HEK293 (cell line): ENCODE data around the gene CFAP99.

Source experiments
- CTCF ChIA-PET: fragments of 350-600 bp; formaldehyde crosslinking; extraction: SDS; loops from one replicate; lab custom pipeline; 2021; ENCODE audit warnings: antibody characterized with exemption; lab: Yijun Ruan, JAX
- POLR2A ChIA-PET: fragments of 300-600 bp; formaldehyde crosslinking; extraction: SDS; loops from one replicate; lab custom pipeline; 2020; ENCODE audit warnings: antibody characterized with exemption, inconsistent platforms; lab: Yijun Ruan, JAX
- H3K27ac ChIP-seq: fragments of 200-500 bp; sonication (Bioruptor generic); 2 replicates; pipeline ENCODE4 v1.5.1; 2014; ENCODE audit warnings: low read depth, low read length, control low read depth, inconsistent platforms; ENCODE audit errors: extremely low read depth
- H3K36me3 ChIP-seq, 2 experiments: fragments of 200-500 bp in 1 of 2; sonication (Bioruptor generic) in 1 of 2; 1 replicate in 1 of 2; 2 replicates in 1 of 2; pipeline ENCODE4 v1.5.1; 2014 to 2017; ENCODE audit warnings: inconsistent platforms in 2 of 2, low read length in 2 of 2; ENCODE audit not compliant: control insufficient read depth in 2 of 2, insufficient read depth in 1 of 2
- H3K4me1 ChIP-seq: fragments of 200-500 bp; sonication (Bioruptor generic); 2 replicates; pipeline ENCODE4 v1.5.1; 2014; ENCODE audit warnings: mild to moderate bottlenecking, low read length, inconsistent platforms; ENCODE audit not compliant: control insufficient read depth, insufficient read depth
- H3K4me3 ChIP-seq: 2 replicates; pipeline ENCODE4 v1.5.1; 2011; ENCODE audit warnings: low read depth, mild to moderate bottlenecking, control low read depth, low read length, moderate library complexity
- H3K9me3 ChIP-seq: fragments of 200-500 bp; sonication (Bioruptor generic); 2 replicates; pipeline ENCODE4 v1.5.1; 2014; ENCODE audit warnings: low read depth, low read length, inconsistent platforms; ENCODE audit not compliant: control insufficient read depth, insufficient read depth
- EGR2 ChIP-seq: fragments of 450-650 bp; formaldehyde crosslinking; IDR thresholded peaks from 2 replicates; pipeline ENCODE4 v1.5.1; 2016; ENCODE audit warnings: low read depth, missing biosample characterization, missing genetic modification characterization
- GFI1B ChIP-seq: fragments of 450-650 bp; formaldehyde crosslinking; IDR thresholded peaks from 2 replicates; pipeline ENCODE4 v1.5.1; 2016; ENCODE audit warnings: missing biosample characterization, missing genetic modification characterization
- GLIS1 ChIP-seq: fragments of 450-650 bp; formaldehyde crosslinking; IDR thresholded peaks from 2 replicates; pipeline ENCODE4 v1.5.1; 2016; ENCODE audit warnings: missing biosample characterization, missing genetic modification characterization
- KLF1 ChIP-seq: fragments of 450-650 bp; formaldehyde crosslinking; IDR thresholded peaks from 2 replicates; pipeline ENCODE4 v1.5.1; 2016; ENCODE audit warnings: missing biosample characterization, missing genetic modification characterization
- PRDM1 ChIP-seq: fragments of 450-650 bp; formaldehyde crosslinking; IDR thresholded peaks from 2 replicates; pipeline ENCODE4; 2016; ENCODE audit warnings: missing biosample characterization, missing genetic modification characterization
- SP3 ChIP-seq: fragments of 450-650 bp; formaldehyde crosslinking; IDR thresholded peaks from 2 replicates; pipeline ENCODE4 v1.5.1; 2016; ENCODE audit warnings: missing biosample characterization, missing genetic modification characterization
- WT1 ChIP-seq: fragments of 450-650 bp; formaldehyde crosslinking; IDR thresholded peaks from 2 replicates; pipeline ENCODE4 v1.5.1; 2016; ENCODE audit warnings: missing biosample characterization, missing genetic modification characterization
- ZBTB20 ChIP-seq: fragments of 450-650 bp; formaldehyde crosslinking; IDR thresholded peaks from 2 replicates; pipeline ENCODE4 v1.5.1; 2016; ENCODE audit warnings: missing biosample characterization, missing genetic modification characterization
- ZEB2 ChIP-seq: fragments of 450-650 bp; formaldehyde crosslinking; IDR thresholded peaks from 2 replicates; pipeline ENCODE4 v1.5.1; 2016; ENCODE audit warnings: missing biosample characterization, missing genetic modification characterization
- ZFHX2 ChIP-seq: fragments of 450-650 bp; formaldehyde crosslinking; conservative IDR thresholded peaks from 2 replicates; pipeline ENCODE4 v1.5.1; 2016; ENCODE audit warnings: missing biosample characterization, missing genetic modification characterization
- ZIC2 ChIP-seq: fragments of 450-650 bp; formaldehyde crosslinking; IDR thresholded peaks from 2 replicates; pipeline ENCODE4 v1.5.1; 2016; ENCODE audit warnings: missing biosample characterization, missing genetic modification characterization
- ZNF155 ChIP-seq: fragments of 450-650 bp; formaldehyde crosslinking; IDR thresholded peaks from 2 replicates; pipeline ENCODE4 v1.5.1; 2016; ENCODE audit warnings: missing biosample characterization, missing genetic modification characterization
- ZNF157 ChIP-seq: fragments of 450-650 bp; formaldehyde crosslinking; IDR thresholded peaks from 2 replicates; pipeline ENCODE4 v1.5.1; 2016; ENCODE audit warnings: missing biosample characterization, missing genetic modification characterization
- ZNF16 ChIP-seq: fragments of 450-650 bp; formaldehyde crosslinking; IDR thresholded peaks from 2 replicates; pipeline ENCODE4 v1.5.1; 2016; ENCODE audit warnings: low read depth, missing biosample characterization, missing genetic modification characterization
- ZNF169 ChIP-seq: fragments of 450-650 bp; formaldehyde crosslinking; IDR thresholded peaks from 2 replicates; pipeline ENCODE4 v1.5.1; 2016; ENCODE audit warnings: missing biosample characterization, missing genetic modification characterization
- ZNF184 ChIP-seq: fragments of 450-650 bp; IDR thresholded peaks from 2 replicates; pipeline ENCODE4 v1.5.1; 2018; ENCODE audit warnings: missing biosample characterization, mild to moderate bottlenecking, missing genetic modification characterization
- ZNF202 ChIP-seq: fragments of 450-650 bp; formaldehyde crosslinking; IDR thresholded peaks from 2 replicates; pipeline ENCODE4 v1.5.1; 2016; ENCODE audit warnings: missing biosample characterization, missing genetic modification characterization, borderline replicate concordance
- ZNF335 ChIP-seq: fragments of 450-650 bp; formaldehyde crosslinking; conservative IDR thresholded peaks from 2 replicates; pipeline ENCODE4 v1.5.1; 2016; ENCODE audit warnings: missing biosample characterization, missing genetic modification characterization
- ZNF354C ChIP-seq: fragments of 450-650 bp; formaldehyde crosslinking; IDR thresholded peaks from 2 replicates; pipeline ENCODE4 v1.5.1; 2016; ENCODE audit warnings: missing biosample characterization, missing genetic modification characterization, low read depth, borderline replicate concordance
- ZNF366 ChIP-seq: fragments of 450-650 bp; formaldehyde crosslinking; conservative IDR thresholded peaks from 2 replicates; pipeline ENCODE4 v1.5.1; 2016; ENCODE audit warnings: missing biosample characterization, missing genetic modification characterization
- ZNF48 ChIP-seq: fragments of 450-650 bp; formaldehyde crosslinking; IDR thresholded peaks from 2 replicates; pipeline ENCODE4 v1.5.1; 2016; ENCODE audit warnings: missing biosample characterization, missing genetic modification characterization
- ZNF596 ChIP-seq: fragments of 450-650 bp; IDR thresholded peaks from 2 replicates; pipeline ENCODE4 v1.5.0; 2018; ENCODE audit warnings: missing biosample characterization, mild to moderate bottlenecking, missing genetic modification characterization, moderate library complexity
- ZNF658 ChIP-seq: fragments of 450-650 bp; formaldehyde crosslinking; IDR thresholded peaks from 2 replicates; pipeline ENCODE4; 2016; ENCODE audit warnings: missing biosample characterization, missing genetic modification characterization
- ZNF747 ChIP-seq: fragments of 450-650 bp; formaldehyde crosslinking; IDR thresholded peaks from 2 replicates; pipeline ENCODE4 v1.5.1; 2016; ENCODE audit warnings: missing biosample characterization, missing genetic modification characterization
- ZNF768 ChIP-seq: fragments of 450-650 bp; formaldehyde crosslinking; IDR thresholded peaks from 2 replicates; pipeline ENCODE4 v1.5.1; 2018; ENCODE audit warnings: missing biosample characterization, mild to moderate bottlenecking, missing genetic modification characterization
- TF ChIP-seq, protein P1 (sequence below): fragments of 450-650 bp; formaldehyde crosslinking; IDR thresholded peaks from 2 replicates; pipeline ENCODE4 v1.5.1; 2016; ENCODE audit warnings: missing biosample characterization, missing genetic modification characterization
- TF ChIP-seq, protein P2 (sequence below): fragments of 450-650 bp; formaldehyde crosslinking; IDR thresholded peaks from 2 replicates; pipeline ENCODE4 v1.5.1; 2016; ENCODE audit warnings: missing biosample characterization, missing genetic modification characterization
- TF ChIP-seq, protein P3 (sequence below): fragments of 450-650 bp; formaldehyde crosslinking; IDR thresholded peaks from 2 replicates; pipeline ENCODE4 v1.5.1; 2016; ENCODE audit warnings: missing biosample characterization, missing genetic modification characterization
- TF ChIP-seq, protein P4 (sequence below): fragments of 450-650 bp; formaldehyde crosslinking; IDR thresholded peaks from 2 replicates; pipeline ENCODE4 v1.5.1; 2016; ENCODE audit warnings: missing biosample characterization, missing genetic modification characterization

CFAP99 gene

DNA sequence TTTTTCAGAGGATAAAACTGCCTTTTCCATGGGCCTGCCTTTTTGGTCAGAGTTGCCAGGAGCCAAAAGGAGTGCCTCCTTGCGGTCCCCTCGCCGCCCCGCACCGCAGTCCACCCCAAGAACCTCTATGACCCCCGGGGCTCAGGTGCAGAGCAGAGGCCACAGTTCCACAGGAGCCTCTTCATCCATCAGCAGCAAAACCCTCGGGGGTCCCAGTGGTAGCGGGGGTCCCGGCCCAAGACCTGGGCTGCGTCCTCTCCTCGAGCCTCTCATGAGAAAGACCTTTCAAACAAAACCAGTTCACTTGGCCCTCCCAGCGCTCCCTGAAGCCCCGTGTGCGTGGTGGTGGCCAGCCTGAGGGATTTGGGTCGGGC lies 17.2 kb upstream of the CFAP99 start:
- Histone ChIP-seq H3K9me3 (no peaks in the 10 kb centered on the region), H3K36me3 (no peaks in the 10 kb centered on the region), H3K27ac (no peak overlapping the region), H3K4me1 (no peaks in the 10 kb centered on the region), H3K4me3 (no peak overlapping the region)
- ChIA-PET CTCF (interaction anchor here (1.3 kb wide), 1 partner anchor 11 kb away, joined by 4 read pairs; no protein-coding TSS in a partner anchor), POLR2A (no interaction called here)
- TF ChIP-seq ZNF202 (no peak), GFI1B (no peak), ZNF157 (no peak), ZNF169 (tag by site-specific recombination) (no peak), ZNF184 (tag by site-specific recombination) (no peak), ZNF16 (tag by site-specific recombination) (no peak), ZNF155 (tag by site-specific recombination) (no peak), ZNF768 (no peak)
- TF ChIP-seq, protein P1, sequence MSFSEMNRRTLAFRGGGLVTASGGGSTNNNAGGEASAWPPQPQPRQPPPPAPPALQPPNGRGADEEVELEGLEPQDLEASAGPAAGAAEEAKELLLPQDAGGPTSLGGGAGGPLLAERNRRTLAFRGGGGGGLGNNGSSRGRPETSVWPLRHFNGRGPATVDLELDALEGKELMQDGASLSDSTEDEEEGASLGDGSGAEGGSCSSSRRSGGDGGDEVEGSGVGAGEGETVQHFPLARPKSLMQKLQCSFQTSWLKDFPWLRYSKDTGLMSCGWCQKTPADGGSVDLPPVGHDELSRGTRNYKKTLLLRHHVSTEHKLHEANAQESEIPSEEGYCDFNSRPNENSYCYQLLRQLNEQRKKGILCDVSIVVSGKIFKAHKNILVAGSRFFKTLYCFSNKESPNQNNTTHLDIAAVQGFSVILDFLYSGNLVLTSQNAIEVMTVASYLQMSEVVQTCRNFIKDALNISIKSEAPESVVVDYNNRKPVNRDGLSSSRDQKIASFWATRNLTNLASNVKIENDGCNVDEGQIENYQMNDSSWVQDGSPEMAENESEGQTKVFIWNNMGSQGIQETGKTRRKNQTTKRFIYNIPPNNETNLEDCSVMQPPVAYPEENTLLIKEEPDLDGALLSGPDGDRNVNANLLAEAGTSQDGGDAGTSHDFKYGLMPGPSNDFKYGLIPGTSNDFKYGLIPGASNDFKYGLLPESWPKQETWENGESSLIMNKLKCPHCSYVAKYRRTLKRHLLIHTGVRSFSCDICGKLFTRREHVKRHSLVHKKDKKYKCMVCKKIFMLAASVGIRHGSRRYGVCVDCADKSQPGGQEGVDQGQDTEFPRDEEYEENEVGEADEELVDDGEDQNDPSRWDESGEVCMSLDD (tag by site-specific recombination) = no peak

DNA sequence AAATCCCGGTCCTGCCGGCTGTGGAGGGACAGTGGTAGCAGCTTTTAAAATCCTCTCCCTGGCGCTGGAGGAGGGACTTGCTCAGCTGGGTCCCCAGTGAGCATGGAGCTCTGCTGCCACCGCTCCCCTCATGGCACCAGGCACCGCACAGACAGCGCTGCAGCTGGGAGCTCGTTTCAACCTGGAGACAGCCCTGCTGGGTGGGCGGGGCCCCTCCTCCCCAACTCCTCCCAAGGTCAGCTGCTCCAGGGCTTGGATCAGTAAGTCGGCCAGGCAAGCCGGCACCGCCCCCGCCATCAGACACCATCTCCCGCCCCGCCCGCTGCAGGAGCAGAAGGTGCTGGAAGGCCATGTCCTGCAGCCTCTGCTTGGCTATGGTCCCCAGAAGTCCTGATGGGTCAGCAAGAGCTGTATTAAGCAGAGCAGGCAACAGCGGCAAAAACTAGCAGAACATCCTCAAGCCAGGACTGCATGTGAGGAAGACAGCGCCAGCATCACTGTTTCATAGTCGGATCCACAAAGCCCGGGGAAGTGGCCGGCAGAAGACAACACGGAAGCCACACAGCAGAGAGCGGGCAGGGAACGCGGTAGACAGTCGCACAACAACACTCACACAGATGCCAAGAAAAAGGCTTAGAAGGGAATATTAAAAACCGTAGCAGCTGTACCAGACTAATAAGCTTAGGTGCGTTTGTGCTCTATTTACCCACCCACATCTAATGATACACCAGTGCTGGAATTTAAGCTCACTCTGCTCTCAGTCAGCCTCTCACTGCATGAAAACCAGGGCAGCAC lies 16.5 kb upstream of the CFAP99 start:
- H3K36me3 ChIP-seq = no peaks in the 10 kb centered on the region
- H3K4me1 ChIP-seq = no peaks in the 10 kb centered on the region
- CTCF ChIA-PET = interaction anchor here (1.3 to 2.3 kb wide), 2 partner anchors 11 to 40 kb away, joined by 4 to 11 read pairs; no protein-coding TSS in a partner anchor
- POLR2A ChIA-PET = no interaction called here
- no peak overlapping the region for H3K27ac ChIP-seq
- H3K9me3 ChIP-seq = no peaks in the 10 kb centered on the region
- H3K4me3 ChIP-seq = no peak overlapping the region
- TF ChIP-seq ZNF354C (no peak), KLF1 (tag by site-specific recombination) (peak; percentile 84), ZNF366 (tag by site-specific recombination) (no peak), ZEB2 (tag by site-specific recombination) (no peak), ZNF747 (no peak), EGR2 (tag by site-specific recombination) (peak; percentile 56; the same call in 1 of the 2 replicates), ZNF596 (tag by site-specific recombination) (no peak), ZIC2 (tag by site-specific recombination) (peak; percentile 74), GLIS1 (peak; percentile 22; the same call in 1 of the 2 replicates), ZNF335 (tag by site-specific recombination) (0 out of 2 replicates have a peak, but pooled peaks have one; percentile 16), ZNF48 (no peak), ZFHX2 (tag by site-specific recombination) (peak; percentile 65), ZNF658 (tag by site-specific recombination) (no peak), WT1 (tag by site-specific recombination) (0 out of 2 replicates have a peak, but pooled peaks have one; percentile 34), SP3 (tag by site-specific recombination) (peak; percentile 28; the same call in 1 of the 2 replicates), ZBTB20 (tag by site-specific recombination) (no peak), PRDM1 (tag by site-specific recombination) (no peak), ZNF169 (tag by site-specific recombination) (no peak), GFI1B (no peak)
- TF ChIP-seq, protein P2, sequence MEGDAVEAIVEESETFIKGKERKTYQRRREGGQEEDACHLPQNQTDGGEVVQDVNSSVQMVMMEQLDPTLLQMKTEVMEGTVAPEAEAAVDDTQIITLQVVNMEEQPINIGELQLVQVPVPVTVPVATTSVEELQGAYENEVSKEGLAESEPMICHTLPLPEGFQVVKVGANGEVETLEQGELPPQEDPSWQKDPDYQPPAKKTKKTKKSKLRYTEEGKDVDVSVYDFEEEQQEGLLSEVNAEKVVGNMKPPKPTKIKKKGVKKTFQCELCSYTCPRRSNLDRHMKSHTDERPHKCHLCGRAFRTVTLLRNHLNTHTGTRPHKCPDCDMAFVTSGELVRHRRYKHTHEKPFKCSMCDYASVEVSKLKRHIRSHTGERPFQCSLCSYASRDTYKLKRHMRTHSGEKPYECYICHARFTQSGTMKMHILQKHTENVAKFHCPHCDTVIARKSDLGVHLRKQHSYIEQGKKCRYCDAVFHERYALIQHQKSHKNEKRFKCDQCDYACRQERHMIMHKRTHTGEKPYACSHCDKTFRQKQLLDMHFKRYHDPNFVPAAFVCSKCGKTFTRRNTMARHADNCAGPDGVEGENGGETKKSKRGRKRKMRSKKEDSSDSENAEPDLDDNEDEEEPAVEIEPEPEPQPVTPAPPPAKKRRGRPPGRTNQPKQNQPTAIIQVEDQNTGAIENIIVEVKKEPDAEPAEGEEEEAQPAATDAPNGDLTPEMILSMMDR (tag by site-specific recombination) = no peak
- TF ChIP-seq, protein P3, sequence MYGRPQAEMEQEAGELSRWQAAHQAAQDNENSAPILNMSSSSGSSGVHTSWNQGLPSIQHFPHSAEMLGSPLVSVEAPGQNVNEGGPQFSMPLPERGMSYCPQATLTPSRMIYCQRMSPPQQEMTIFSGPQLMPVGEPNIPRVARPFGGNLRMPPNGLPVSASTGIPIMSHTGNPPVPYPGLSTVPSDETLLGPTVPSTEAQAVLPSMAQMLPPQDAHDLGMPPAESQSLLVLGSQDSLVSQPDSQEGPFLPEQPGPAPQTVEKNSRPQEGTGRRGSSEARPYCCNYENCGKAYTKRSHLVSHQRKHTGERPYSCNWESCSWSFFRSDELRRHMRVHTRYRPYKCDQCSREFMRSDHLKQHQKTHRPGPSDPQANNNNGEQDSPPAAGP (tag by site-specific recombination) = 0 out of 2 replicates have a peak, but pooled peaks have one; percentile 15
- TF ChIP-seq, protein P4, sequence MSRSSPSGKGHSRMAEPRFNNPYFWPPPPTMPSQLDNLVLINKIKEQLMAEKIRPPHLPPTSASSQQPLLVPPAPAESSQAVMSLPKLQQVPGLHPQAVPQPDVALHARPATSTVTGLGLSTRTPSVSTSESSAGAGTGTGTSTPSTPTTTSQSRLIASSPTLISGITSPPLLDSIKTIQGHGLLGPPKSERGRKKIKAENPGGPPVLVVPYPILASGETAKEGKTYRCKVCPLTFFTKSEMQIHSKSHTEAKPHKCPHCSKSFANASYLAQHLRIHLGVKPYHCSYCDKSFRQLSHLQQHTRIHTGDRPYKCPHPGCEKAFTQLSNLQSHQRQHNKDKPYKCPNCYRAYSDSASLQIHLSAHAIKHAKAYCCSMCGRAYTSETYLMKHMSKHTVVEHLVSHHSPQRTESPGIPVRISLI (tag by site-specific recombination) = no peak
